Right atrium auricular region (tissue), 2 donors: ENCODE results near the gene ATXN7L3B. TPM values are rescaled to one million over a fixed set of nuclear protein-coding genes. Genes with fewer than 3 reads are reported as not detected.
"Not testable (repeated sequence)": the region's sequence is repeated elsewhere in the genome, so short reads cannot be mapped to it uniquely, and the experiment has no call there.

ENCODE experiments used
- DNase-seq: peaks from one replicate; pipeline ENCODE4 v3.0.0-alpha.2; 2019; ENCODE audit warnings: low spot score
- H3K27ac ChIP-seq, 2 donors: fragments of 200-600 bp; sonication (generic); 1 replicate in 1 of 2; 2 replicates in 1 of 2; pipeline ENCODE4 v1.5.1; 2016 to 2019
- H3K27me3 ChIP-seq, 2 donors: fragments of 200-600 bp; sonication (generic); one replicate each; pipeline versions ENCODE4 v1.5.1 to v1.6.0; 2017 to 2019
- H3K36me3 ChIP-seq: fragments of 200-600 bp; sonication (generic); one replicate; pipeline ENCODE4 v1.5.1; 2016
- H3K4me1 ChIP-seq, 2 donors: fragments of 200-600 bp; sonication (generic); one replicate each; pipeline versions ENCODE4 v1.5.1 to v1.6.0; 2017 to 2019
- H3K4me3 ChIP-seq, 2 donors: fragments of 200-600 bp; sonication (generic); 1 replicate in 1 of 2; 2 replicates in 1 of 2; pipeline ENCODE4 v1.5.1; 2017 to 2019; ENCODE audit warnings: mild to moderate bottlenecking in 1 of 2, moderate library complexity in 1 of 2
- H3K9me3 ChIP-seq, 2 donors: fragments of 200-600 bp; sonication (generic); one replicate each; pipeline ENCODE4 v1.5.1; 2019
- CTCF ChIP-seq, 2 donors: fragments of 200-600 bp; sonication (generic); IDR thresholded peaks; one replicate each; pipeline ENCODE4 v1.5.1; 2019; ENCODE audit warnings: antibody characterized with exemption in 2 of 2
- total RNA-seq, 2 donors: library from RNA; depleted of rRNA; stranded (reverse); fragments of >200 nt; gene quantifications; one replicate each; pipeline ENCODE4 v1.1.0, GENCODE V29; 2016

The ATXN7L3B gene
- total RNA-seq, 2 donors from 2014 or later, result 20.4 to 22.0 TPM

DNA sequence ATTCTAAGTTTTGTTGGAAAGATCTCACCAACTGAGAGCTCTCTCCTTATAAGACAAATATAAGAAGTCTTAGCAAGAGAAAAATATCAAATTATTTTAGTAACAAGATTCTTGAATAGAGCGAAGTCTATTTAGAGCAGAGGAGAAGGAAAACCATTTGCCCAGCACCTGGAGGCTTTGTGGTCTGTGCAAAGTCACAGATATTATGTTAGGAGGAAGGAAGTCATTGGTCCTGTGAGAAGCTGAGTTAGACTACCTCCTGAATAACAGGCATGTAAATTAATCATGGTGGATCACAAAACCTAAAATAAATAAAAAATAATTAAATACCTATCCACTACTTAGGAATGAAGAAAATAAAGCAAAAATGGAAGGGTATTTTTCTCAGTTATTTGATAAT is 38.4 kb upstream of the ATXN7L3B start:
- Histone ChIP-seq H3K9me3 (no peaks in the 10 kb centered on the region), H3K4me1 (no peaks in the 10 kb centered on the region), H3K36me3 (no peaks in the 10 kb centered on the region), H3K4me3 (no peak overlapping the region), H3K27ac (no peak overlapping the region), H3K27me3 (no peaks in the 10 kb centered on the region)
- no peak for DNase-seq
- TF ChIP-seq CTCF (IDR thresholded peaks at IDR 0.05), result no peak

- H3K9me3 ChIP-seq, H3K4me1 ChIP-seq, H3K4me3 ChIP-seq, H3K27ac ChIP-seq, H3K36me3 ChIP-seq, DNase-seq, H3K27me3 ChIP-seq: not testable (repeated sequence)
Observed at GRCh38 chr12:74508873-74509657, 28.6 kb upstream of the ATXN7L3B start.

DNA sequence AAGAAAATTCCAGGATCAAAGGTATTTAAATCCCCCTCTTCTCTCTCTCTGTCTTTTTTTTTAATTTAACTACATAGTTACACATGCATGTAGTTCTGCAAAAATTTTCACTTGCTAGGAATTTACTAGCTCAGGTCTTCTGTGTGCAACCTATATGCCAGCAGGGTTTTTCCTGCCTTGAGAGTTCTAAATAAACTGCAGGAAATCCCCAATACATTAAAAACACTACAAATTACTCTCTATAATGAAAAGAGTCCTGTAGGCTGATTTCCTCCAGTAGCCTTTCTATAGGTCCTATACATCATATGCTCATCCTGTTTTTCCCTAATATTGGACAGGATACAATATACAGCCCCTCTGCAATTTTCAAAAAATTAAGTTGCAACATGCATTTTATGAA is 27.7 kb upstream of the ATXN7L3B start:
- no peak for DNase-seq
- Histone ChIP-seq H3K27me3 (no peaks in the 10 kb centered on the region), H3K9me3 (no peaks in the 10 kb centered on the region), H3K36me3 (no peaks in the 10 kb centered on the region), H3K4me1 (no peaks in the 10 kb centered on the region), H3K27ac (no peak overlapping the region), H3K4me3 (no peak overlapping the region)
- no peak for TF ChIP-seq CTCF (IDR thresholded peaks at IDR 0.05)

DNA sequence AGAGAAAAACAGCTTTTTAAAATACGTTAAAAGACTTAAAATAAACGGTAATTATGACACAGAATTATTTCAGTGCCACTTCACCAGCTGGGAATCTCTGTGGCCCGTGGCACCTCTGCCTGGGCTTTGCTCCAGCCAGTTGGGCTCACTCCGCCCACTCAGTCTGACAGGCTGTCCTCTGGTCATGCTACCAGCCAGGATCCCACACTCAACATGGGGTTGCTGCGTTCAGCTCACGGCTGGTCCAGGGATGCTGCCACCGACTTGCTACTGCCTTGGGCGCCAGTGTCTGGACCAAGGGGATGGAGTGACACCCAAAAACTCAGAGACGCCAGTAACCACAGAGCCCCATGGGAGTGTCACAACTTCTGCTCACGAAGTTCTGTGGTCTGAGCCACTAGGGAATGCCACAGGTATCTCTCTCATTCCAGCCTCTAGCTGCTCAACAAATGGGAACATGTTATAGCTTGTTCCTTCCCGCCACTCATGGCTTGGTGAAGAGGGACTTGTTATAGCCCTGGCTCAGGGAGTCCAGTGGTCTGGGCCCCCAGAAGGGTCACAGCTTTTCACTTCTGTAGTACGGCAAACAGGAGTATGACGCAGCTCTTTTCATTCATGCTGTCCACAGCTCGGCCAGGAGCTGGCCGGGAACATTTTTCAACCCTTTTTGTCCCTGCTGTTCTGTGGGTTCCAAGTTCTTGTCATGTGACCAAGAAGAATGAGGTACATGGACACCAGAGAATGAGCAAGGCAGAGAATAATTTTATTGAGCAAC is 23.4 kb upstream of the ATXN7L3B start:
- H3K27ac ChIP-seq, result no peak overlapping the region
- no peak for TF ChIP-seq CTCF (IDR thresholded peaks at IDR 0.05)
- H3K36me3 ChIP-seq, result no peaks in the 10 kb centered on the region
- H3K27me3 ChIP-seq, result no peaks in the 10 kb centered on the region
- H3K4me3 ChIP-seq, result no peak overlapping the region
- H3K4me1 ChIP-seq, result no peaks in the 10 kb centered on the region
- H3K9me3 ChIP-seq, result no peaks in the 10 kb centered on the region
- DNase-seq, result no peak

DNA sequence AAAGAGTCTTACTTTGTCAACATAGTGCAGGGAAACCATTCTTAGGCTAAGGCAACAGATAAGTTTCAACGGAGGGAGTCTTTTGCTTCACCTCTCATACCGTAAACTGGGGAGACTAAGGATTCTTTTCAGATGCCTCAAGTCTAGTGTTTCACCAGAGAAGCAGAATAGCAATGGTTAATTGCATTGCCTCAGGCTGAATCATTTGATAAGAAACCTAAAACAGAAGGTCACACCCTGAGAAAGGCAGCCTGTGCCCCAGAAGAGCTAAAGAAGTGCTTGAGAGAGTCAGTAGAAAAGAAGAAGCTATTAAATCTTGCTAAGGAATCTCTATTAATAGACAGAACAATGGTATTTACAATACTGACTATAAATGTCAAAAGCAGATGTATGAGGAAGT is 21.8 kb upstream of the ATXN7L3B start:
- Histone ChIP-seq H3K27ac (no peak overlapping the region), H3K4me1 (no peaks in the 10 kb centered on the region), H3K9me3 (no peaks in the 10 kb centered on the region), H3K36me3 (no peaks in the 10 kb centered on the region), H3K27me3 (no peaks in the 10 kb centered on the region), H3K4me3 (no peak overlapping the region)
- DNase-seq, result no peak
- no peak for TF ChIP-seq CTCF (IDR thresholded peaks at IDR 0.05)

DNA sequence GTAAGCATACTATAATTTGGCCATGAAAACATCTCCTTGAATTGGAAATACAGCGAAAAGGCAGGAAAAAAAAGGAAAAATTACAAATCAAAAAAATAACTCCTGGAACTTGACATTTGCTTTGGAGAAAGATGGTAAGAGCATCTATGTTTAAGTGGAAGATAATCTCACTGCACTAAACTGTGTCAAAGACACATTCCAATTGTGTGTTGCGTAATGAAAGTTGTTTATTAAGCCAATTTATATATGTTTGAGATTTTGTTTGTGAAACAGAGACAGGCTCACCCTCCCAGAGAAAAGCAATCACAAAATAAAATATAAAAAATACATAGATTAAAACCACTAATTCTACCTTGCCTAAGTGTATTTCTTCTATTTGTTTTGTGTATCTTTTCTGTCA is 11.1 kb upstream of the ATXN7L3B start:
- TF ChIP-seq CTCF (IDR thresholded peaks at IDR 0.05), result no peak
- DNase-seq, result no peak
- H3K36me3 ChIP-seq, result no peaks in the 10 kb centered on the region

More for the DNA sequence above, 11.1 kb upstream of the ATXN7L3B start:
- Histone ChIP-seq H3K4me3 (no peak overlapping the region), H3K27me3 (no peaks in the 10 kb centered on the region), H3K27ac (no peak overlapping the region), H3K4me1 (no peaks in the 10 kb centered on the region), H3K9me3 (no peaks in the 10 kb centered on the region)
